Gastroesophageal sphincter (tissue), 3 donors: ENCODE results near the gene BPI.

Experiments used
- CTCF ChIP-seq, 4 experiments: fragments of 200-600 bp in 2 of 4; fragments of 450-650 bp in 2 of 4; sonication (generic) in 1 of 4; IDR thresholded peaks; one replicate each; pipeline ENCODE4 v1.5.1; 2017 to 2019; ENCODE audit warnings: antibody characterized with exemption in 4 of 4, mild to moderate bottlenecking in 2 of 4, moderate library complexity in 2 of 4
- POLR2A ChIP-seq, 2 donors: fragments of 450-650 bp; IDR thresholded peaks; one replicate each; pipeline ENCODE4 v1.6.1; 2017; ENCODE audit warnings: antibody characterized with exemption in 2 of 2, mild to moderate bottlenecking in 2 of 2, moderate library complexity in 1 of 2

GRCh38 chr20:38275815-38276550 is 28.0 kb upstream of the BPI start:
- TF ChIP-seq CTCF (IDR thresholded peaks at IDR 0.05): no peak
- no peak for TF ChIP-seq POLR2A (IDR thresholded peaks at IDR 0.05)
